HG03108 (cell line): ENCODE measurements around the gene ZNF614.
A peak's percentile ranks its signal among the peaks of the same experiment; 100 is the strongest.
"Not testable (repeated sequence)": the region's sequence is repeated elsewhere in the genome, so short reads cannot be mapped to it uniquely, and the experiment has no call there.

Source experiments
- ATAC-seq: cut with Tn5 transposase; IDR thresholded peaks from one replicate; pipeline ENCODE4 v1.9.1; 2021; ENCODE audit warnings: moderate library complexity; ENCODE audit not compliant: unreplicated experiment

Gene ZNF614

GRCh38 chr19:52028027-52028779, at the start of gene ZNF614:
Gene ZNF614, minus strand, starts transcription at chr19:52028379. Its CDS starts 2,634 bp downstream, at chr19:52025745.
- peak; percentile 91 for ATAC-seq

GRCh38 chr19:52070496-52070895, 42.3 kb upstream of the ZNF614 start:
- no peak for ATAC-seq

GRCh38 chr19:52069653-52070052, 41.5 kb upstream of the ZNF614 start:
- no peak for ATAC-seq

GRCh38 chr19:52066258-52066863, 38.2 kb upstream of the ZNF614 start:
- ATAC-seq: no peak

GRCh38 chr19:52065399-52065798, 37.2 kb upstream of the ZNF614 start:
- no peak for ATAC-seq

- ATAC-seq: not testable (repeated sequence)
Measured at GRCh38 chr19:52056480-52056879, 28.3 kb upstream of the ZNF614 start.

GRCh38 chr19:52051736-52052135, 23.6 kb upstream of the ZNF614 start:
- ATAC-seq: not testable (repeated sequence)

GRCh38 chr19:52048555-52049501, 20.6 kb upstream of the ZNF614 start, which contains the start of gene ZNF432:
Gene ZNF432, minus strand, starts transcription at chr19:52048838. Its CDS starts 1,970 bp downstream, at chr19:52046868.
- peak; percentile 72 for ATAC-seq

- no peak for ATAC-seq
Measured at GRCh38 chr19:52039169-52039568, 11.0 kb upstream of the ZNF614 start.

- ATAC-seq: no peak
Measured at GRCh38 chr19:52034051-52034728, 6.0 kb upstream of the ZNF614 start.

- ATAC-seq: peak; percentile 26
Measured at GRCh38 chr19:52028780-52029123, 573 bp upstream of the ZNF614 start.

GRCh38 chr19:52026255-52026990, 1.8 kb downstream of the ZNF614 start:
- ATAC-seq: not testable (repeated sequence)

- ATAC-seq: not testable (repeated sequence)
Measured at GRCh38 chr19:52024478-52024877, 3.7 kb downstream of the ZNF614 start.

- no peak for ATAC-seq
Measured at GRCh38 chr19:52022193-52022592, 6.0 kb downstream of the ZNF614 start.

GRCh38 chr19:52020506-52020905, 7.7 kb downstream of the ZNF614 start:
- ATAC-seq: no peak

GRCh38 chr19:52010674-52011073, 17.5 kb downstream of the ZNF614 start:
- no peak for ATAC-seq

- peak; percentile 92 for ATAC-seq
Measured at GRCh38 chr19:52007806-52008557, 20.2 kb downstream of the ZNF614 start, which contains the start of gene ZNF615. Gene ZNF615, minus strand, starts transcription at chr19:52008211. Its CDS starts 4,500 bp downstream, at chr19:52003711.

- no peak for ATAC-seq
Measured at GRCh38 chr19:52007451-52007805, 20.8 kb downstream of the ZNF614 start.

GRCh38 chr19:51994048-51994644, 34.0 kb downstream of the ZNF614 start:
- ATAC-seq: no peak
